Right atrium auricular region (tissue), 2 donors: ENCODE data around the gene SPSB4. TPM values are rescaled to one million over a fixed set of nuclear protein-coding genes. Genes with fewer than 3 reads are reported as not detected.

Experiments
- DNase-seq: peaks from one replicate; pipeline ENCODE4 v3.0.0-alpha.2; 2019; ENCODE audit warnings: low spot score
- H3K27ac ChIP-seq, 2 donors: fragments of 200-600 bp; sonication (generic); 1 replicate in 1 of 2; 2 replicates in 1 of 2; pipeline ENCODE4 v1.5.1; 2016 to 2019
- H3K27me3 ChIP-seq, 2 donors: fragments of 200-600 bp; sonication (generic); one replicate each; pipeline versions ENCODE4 v1.5.1 to v1.6.0; 2017 to 2019
- H3K36me3 ChIP-seq: fragments of 200-600 bp; sonication (generic); one replicate; pipeline ENCODE4 v1.5.1; 2016
- H3K4me1 ChIP-seq, 2 donors: fragments of 200-600 bp; sonication (generic); one replicate each; pipeline versions ENCODE4 v1.5.1 to v1.6.0; 2017 to 2019
- H3K4me3 ChIP-seq, 2 donors: fragments of 200-600 bp; sonication (generic); 1 replicate in 1 of 2; 2 replicates in 1 of 2; pipeline ENCODE4 v1.5.1; 2017 to 2019; ENCODE audit warnings: mild to moderate bottlenecking in 1 of 2, moderate library complexity in 1 of 2
- H3K9me3 ChIP-seq, 2 donors: fragments of 200-600 bp; sonication (generic); one replicate each; pipeline ENCODE4 v1.5.1; 2019
- CTCF ChIP-seq, 2 donors: fragments of 200-600 bp; sonication (generic); IDR thresholded peaks; one replicate each; pipeline ENCODE4 v1.5.1; 2019; ENCODE audit warnings: antibody characterized with exemption in 2 of 2
- total RNA-seq, 2 donors: library from RNA; depleted of rRNA; stranded (reverse); fragments of >200 nt; gene quantifications; one replicate each; pipeline ENCODE4 v1.1.0, GENCODE V29; 2016

Gene SPSB4
- total RNA-seq, 2 donors from 2014 or later = 1.8 to 6.9 TPM

GRCh38 chr3:141073580-141073979, 22.4 kb downstream of the SPSB4 start:
- no peak for TF ChIP-seq CTCF (IDR thresholded peaks at IDR 0.05)
- no peaks in the 10 kb centered on the region for H3K27me3 ChIP-seq
- no peak overlapping the region for H3K27ac ChIP-seq
- DNase-seq = no peak
- peaks cover 0 to 32% of the 10 kb centered on the region in 2 donors for H3K4me1 ChIP-seq
- no peak overlapping the region for H3K4me3 ChIP-seq
- no peaks in the 10 kb centered on the region for H3K36me3 ChIP-seq
- H3K9me3 ChIP-seq = no peaks in the 10 kb centered on the region

- DNase-seq = no peak
- Histone ChIP-seq H3K27me3 (no peaks in the 10 kb centered on the region), H3K4me1 (peaks cover 0 to 33% of the 10 kb centered on the region in 2 donors), H3K9me3 (no peaks in the 10 kb centered on the region), H3K4me3 (no peak overlapping the region), H3K36me3 (no peaks in the 10 kb centered on the region), H3K27ac (no peak overlapping the region)
- no peak for TF ChIP-seq CTCF (IDR thresholded peaks at IDR 0.05)
These were observed 23.4 kb downstream of the SPSB4 start for GRCh38 chr3:141074529-141074928.

GRCh38 chr3:141076036-141076773, 25.1 kb downstream of the SPSB4 start:
- no peaks in the 10 kb centered on the region for H3K9me3 ChIP-seq
- no peaks in the 10 kb centered on the region for H3K27me3 ChIP-seq
- H3K4me3 ChIP-seq = peak overlapping the region in 1 of 2 donors; percentile 36
- DNase-seq = no peak
- peak overlapping the region; percentile 59 to 70 for H3K27ac ChIP-seq
- no peak for TF ChIP-seq CTCF (IDR thresholded peaks at IDR 0.05)
- peaks cover 0 to 33% of the 10 kb centered on the region in 2 donors for H3K4me1 ChIP-seq
- H3K36me3 ChIP-seq = no peaks in the 10 kb centered on the region

- no peak for TF ChIP-seq CTCF (IDR thresholded peaks at IDR 0.05)
- peak; percentile 70 for DNase-seq
- H3K27me3 ChIP-seq = no peaks in the 10 kb centered on the region
- peak overlapping the region in 1 of 2 donors; percentile 36 for H3K4me3 ChIP-seq
- no peaks in the 10 kb centered on the region for H3K36me3 ChIP-seq
- peaks cover 0 to 31% of the 10 kb centered on the region in 2 donors for H3K4me1 ChIP-seq
- peak overlapping the region; percentile 59 to 70 for H3K27ac ChIP-seq
- H3K9me3 ChIP-seq = no peaks in the 10 kb centered on the region
These were observed 25.8 kb downstream of the SPSB4 start for GRCh38 chr3:141076797-141077571.

- no peak for TF ChIP-seq CTCF (IDR thresholded peaks at IDR 0.05)
- no peak for DNase-seq
- Histone ChIP-seq H3K4me1 (peaks cover 0 to 29% of the 10 kb centered on the region in 2 donors), H3K36me3 (no peaks in the 10 kb centered on the region), H3K9me3 (no peaks in the 10 kb centered on the region), H3K27ac (peak overlapping the region; percentile 59 to 70), H3K27me3 (no peaks in the 10 kb centered on the region), H3K4me3 (peak overlapping the region in 1 of 2 donors; percentile 36)
These were observed 26.5 kb downstream of the SPSB4 start for GRCh38 chr3:141077631-141078030.
